HEK293 (cell line): ENCODE results near the gene GNA12.
A peak's percentile ranks its signal among the peaks of the same experiment; 100 is the strongest.

ENCODE experiments used
- CTCF ChIA-PET: fragments of 350-600 bp; formaldehyde crosslinking; extraction: SDS; loops from one replicate; lab custom pipeline; 2021; ENCODE audit warnings: antibody characterized with exemption; lab: Yijun Ruan, JAX
- POLR2A ChIA-PET: fragments of 300-600 bp; formaldehyde crosslinking; extraction: SDS; loops from one replicate; lab custom pipeline; 2020; ENCODE audit warnings: antibody characterized with exemption, inconsistent platforms; lab: Yijun Ruan, JAX
- H3K27ac ChIP-seq: fragments of 200-500 bp; sonication (Bioruptor generic); 2 replicates; pipeline ENCODE4 v1.5.1; 2014; ENCODE audit warnings: low read depth, low read length, control low read depth, inconsistent platforms; ENCODE audit errors: extremely low read depth
- H3K36me3 ChIP-seq, 2 experiments: fragments of 200-500 bp in 1 of 2; sonication (Bioruptor generic) in 1 of 2; 1 replicate in 1 of 2; 2 replicates in 1 of 2; pipeline ENCODE4 v1.5.1; 2014 to 2017; ENCODE audit warnings: inconsistent platforms in 2 of 2, low read length in 2 of 2; ENCODE audit not compliant: control insufficient read depth in 2 of 2, insufficient read depth in 1 of 2
- H3K4me1 ChIP-seq: fragments of 200-500 bp; sonication (Bioruptor generic); 2 replicates; pipeline ENCODE4 v1.5.1; 2014; ENCODE audit warnings: mild to moderate bottlenecking, low read length, inconsistent platforms; ENCODE audit not compliant: control insufficient read depth, insufficient read depth
- H3K4me3 ChIP-seq: 2 replicates; pipeline ENCODE4 v1.5.1; 2011; ENCODE audit warnings: low read depth, mild to moderate bottlenecking, control low read depth, low read length, moderate library complexity
- H3K9me3 ChIP-seq: fragments of 200-500 bp; sonication (Bioruptor generic); 2 replicates; pipeline ENCODE4 v1.5.1; 2014; ENCODE audit warnings: low read depth, low read length, inconsistent platforms; ENCODE audit not compliant: control insufficient read depth, insufficient read depth
- ZBTB17 ChIP-seq: fragments of 450-650 bp; formaldehyde crosslinking; IDR thresholded peaks from 2 replicates; pipeline ENCODE4 v1.5.1; 2016; ENCODE audit warnings: missing biosample characterization, missing genetic modification characterization
- ZIC2 ChIP-seq: fragments of 450-650 bp; formaldehyde crosslinking; IDR thresholded peaks from 2 replicates; pipeline ENCODE4 v1.5.1; 2016; ENCODE audit warnings: missing biosample characterization, missing genetic modification characterization
- ZNF140 ChIP-seq: fragments of 450-650 bp; formaldehyde crosslinking; IDR thresholded peaks from 2 replicates; pipeline ENCODE4 v1.5.1; 2016; ENCODE audit warnings: missing biosample characterization, missing genetic modification characterization
- ZNF175 ChIP-seq: fragments of 450-650 bp; formaldehyde crosslinking; IDR thresholded peaks from 2 replicates; pipeline ENCODE4 v1.5.1; 2016; ENCODE audit warnings: missing biosample characterization, missing genetic modification characterization
- ZNF184 ChIP-seq: fragments of 450-650 bp; IDR thresholded peaks from 2 replicates; pipeline ENCODE4 v1.5.1; 2018; ENCODE audit warnings: missing biosample characterization, mild to moderate bottlenecking, missing genetic modification characterization
- ZNF2 ChIP-seq: fragments of 450-650 bp; formaldehyde crosslinking; IDR thresholded peaks from 2 replicates; pipeline ENCODE4 v1.5.1; 2016; ENCODE audit warnings: missing biosample characterization, missing genetic modification characterization
- ZNF623 ChIP-seq: fragments of 450-650 bp; formaldehyde crosslinking; IDR thresholded peaks from 2 replicates; pipeline ENCODE4 v1.5.1; 2016; ENCODE audit warnings: missing biosample characterization, missing genetic modification characterization
- ZNF654 ChIP-seq: fragments of 450-650 bp; formaldehyde crosslinking; IDR thresholded peaks from 2 replicates; pipeline ENCODE4 v1.5.1; 2016; ENCODE audit warnings: low read depth, missing biosample characterization, missing genetic modification characterization
- ZNF660 ChIP-seq: fragments of 450-650 bp; IDR thresholded peaks from 2 replicates; pipeline ENCODE4 v1.5.1; 2018; ENCODE audit warnings: missing biosample characterization, mild to moderate bottlenecking, missing genetic modification characterization
- TF ChIP-seq, protein P1 (sequence below): fragments of 450-650 bp; formaldehyde crosslinking; IDR thresholded peaks from 2 replicates; pipeline ENCODE4 v1.5.1; 2016; ENCODE audit warnings: missing biosample characterization, missing genetic modification characterization
- TF ChIP-seq, protein P2 (sequence below): fragments of 450-650 bp; formaldehyde crosslinking; IDR thresholded peaks from 2 replicates; pipeline ENCODE4 v1.5.1; 2017; ENCODE audit warnings: missing biosample characterization, mild to moderate bottlenecking, missing genetic modification characterization, moderate library complexity
- TF ChIP-seq, protein P3 (sequence below): fragments of 450-650 bp; formaldehyde crosslinking; IDR thresholded peaks from 2 replicates; pipeline ENCODE4 v1.5.1; 2016; ENCODE audit warnings: missing biosample characterization, missing genetic modification characterization
- TF ChIP-seq, protein P4 (sequence below): IDR thresholded peaks from 2 replicates; pipeline ENCODE4 v1.6.1; 2011; ENCODE audit warnings: mild to moderate bottlenecking, low read depth, low read length, borderline replicate concordance
- TF ChIP-seq, protein P5 (sequence below): fragments of 450-650 bp; formaldehyde crosslinking; IDR thresholded peaks from 2 replicates; pipeline ENCODE4 v1.5.1; 2017; ENCODE audit warnings: missing biosample characterization, missing genetic modification characterization
- TF ChIP-seq, protein P6 (sequence below): fragments of 450-650 bp; formaldehyde crosslinking; IDR thresholded peaks from 2 replicates; pipeline ENCODE4 v1.5.1; 2017; ENCODE audit warnings: missing biosample characterization, missing genetic modification characterization
- TF ChIP-seq, protein P7 (sequence below): fragments of 450-650 bp; formaldehyde crosslinking; IDR thresholded peaks from 2 replicates; pipeline ENCODE4 v1.5.1; 2016; ENCODE audit warnings: missing biosample characterization, missing genetic modification characterization

GNA12 gene

DNA sequence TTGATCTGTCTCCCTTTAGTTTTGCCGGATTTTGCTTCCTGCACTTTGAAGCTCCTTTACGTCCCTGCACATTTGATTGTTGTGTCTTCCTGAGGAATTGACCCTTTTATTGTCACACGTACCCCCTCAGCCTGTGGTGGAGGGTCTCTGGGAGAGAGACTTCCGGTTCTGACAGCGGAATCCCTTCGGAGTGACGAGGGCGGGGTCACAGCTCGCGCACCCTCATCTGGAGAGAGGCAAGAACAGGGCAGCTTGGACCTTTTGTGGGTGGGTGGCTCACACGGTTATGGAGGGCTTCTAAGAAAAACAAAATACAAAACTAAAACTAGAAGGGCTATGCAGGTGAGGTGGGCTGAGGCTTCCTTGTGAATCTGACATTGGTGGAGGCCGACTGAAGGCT lies 130.1 kb downstream of the GNA12 start (continued):
- TF ChIP-seq ZNF184 (tag by site-specific recombination), result no peak
- TF ChIP-seq, protein P1, sequence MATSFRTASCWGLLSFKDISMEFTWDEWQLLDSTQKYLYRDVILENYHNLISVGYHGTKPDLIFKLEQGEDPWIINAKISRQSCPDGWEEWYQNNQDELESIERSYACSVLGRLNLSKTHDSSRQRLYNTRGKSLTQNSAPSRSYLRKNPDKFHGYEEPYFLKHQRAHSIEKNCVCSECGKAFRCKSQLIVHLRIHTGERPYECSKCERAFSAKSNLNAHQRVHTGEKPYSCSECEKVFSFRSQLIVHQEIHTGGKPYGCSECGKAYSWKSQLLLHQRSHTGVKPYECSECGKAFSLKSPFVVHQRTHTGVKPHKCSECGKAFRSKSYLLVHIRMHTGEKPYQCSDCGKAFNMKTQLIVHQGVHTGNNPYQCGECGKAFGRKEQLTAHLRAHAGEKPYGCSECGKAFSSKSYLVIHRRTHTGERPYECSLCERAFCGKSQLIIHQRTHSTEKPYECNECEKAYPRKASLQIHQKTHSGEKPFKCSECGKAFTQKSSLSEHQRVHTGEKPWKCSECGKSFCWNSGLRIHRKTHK, result no peak

DNA sequence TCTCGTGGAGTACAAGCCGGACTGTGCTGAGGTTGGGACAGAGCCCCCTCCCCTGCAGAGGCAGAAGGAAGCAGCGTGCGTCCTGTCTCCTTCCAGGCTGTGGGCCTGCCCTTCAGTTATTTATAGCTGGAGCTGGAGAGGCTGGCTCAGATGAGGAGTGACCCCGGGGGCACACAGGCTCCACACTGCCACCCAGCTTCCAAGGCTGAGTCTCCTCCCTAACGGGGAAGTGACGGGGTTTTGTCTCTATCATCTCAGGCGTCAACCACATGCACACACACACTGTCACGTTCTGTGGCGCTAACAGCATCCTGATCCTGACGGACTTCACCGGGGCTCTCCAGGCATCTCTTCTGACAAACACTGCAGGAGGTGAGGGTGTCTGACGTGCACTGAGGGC lies 130.7 kb downstream of the GNA12 start:
- Histone ChIP-seq H3K9me3 (no peaks in the 10 kb centered on the region), H3K4me3 (no peak overlapping the region), H3K4me1 (peaks cover 3% of the 10 kb centered on the region; the same call in 1 of the 2 replicates), H3K27ac (no peak overlapping the region), H3K36me3 (no peaks in the 10 kb centered on the region)
- ChIA-PET CTCF (interaction anchor here (0.6 to 1.9 kb wide), 7 partner anchors 11 to 262 kb away, joined by 3 to 10 read pairs (median 4); no protein-coding TSS in a partner anchor), POLR2A (no interaction called here)
- no peak for TF ChIP-seq ZNF660 (tag by site-specific recombination)
- TF ChIP-seq, protein P2, sequence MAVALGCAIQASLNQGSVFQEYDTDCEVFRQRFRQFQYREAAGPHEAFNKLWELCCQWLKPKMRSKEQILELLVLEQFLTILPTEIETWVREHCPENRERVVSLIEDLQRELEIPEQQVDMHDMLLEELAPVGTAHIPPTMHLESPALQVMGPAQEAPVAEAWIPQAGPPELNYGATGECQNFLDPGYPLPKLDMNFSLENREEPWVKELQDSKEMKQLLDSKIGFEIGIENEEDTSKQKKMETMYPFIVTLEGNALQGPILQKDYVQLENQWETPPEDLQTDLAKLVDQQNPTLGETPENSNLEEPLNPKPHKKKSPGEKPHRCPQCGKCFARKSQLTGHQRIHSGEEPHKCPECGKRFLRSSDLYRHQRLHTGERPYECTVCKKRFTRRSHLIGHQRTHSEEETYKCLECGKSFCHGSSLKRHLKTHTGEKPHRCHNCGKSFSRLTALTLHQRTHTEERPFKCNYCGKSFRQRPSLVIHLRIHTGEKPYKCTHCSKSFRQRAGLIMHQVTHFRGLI (tag by site-specific recombination), result no peak
- TF ChIP-seq, protein P3, sequence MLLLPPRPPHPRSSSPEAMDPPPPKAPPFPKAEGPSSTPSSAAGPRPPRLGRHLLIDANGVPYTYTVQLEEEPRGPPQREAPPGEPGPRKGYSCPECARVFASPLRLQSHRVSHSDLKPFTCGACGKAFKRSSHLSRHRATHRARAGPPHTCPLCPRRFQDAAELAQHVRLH (tag by site-specific recombination), result no peak
- TF ChIP-seq, protein P4, sequence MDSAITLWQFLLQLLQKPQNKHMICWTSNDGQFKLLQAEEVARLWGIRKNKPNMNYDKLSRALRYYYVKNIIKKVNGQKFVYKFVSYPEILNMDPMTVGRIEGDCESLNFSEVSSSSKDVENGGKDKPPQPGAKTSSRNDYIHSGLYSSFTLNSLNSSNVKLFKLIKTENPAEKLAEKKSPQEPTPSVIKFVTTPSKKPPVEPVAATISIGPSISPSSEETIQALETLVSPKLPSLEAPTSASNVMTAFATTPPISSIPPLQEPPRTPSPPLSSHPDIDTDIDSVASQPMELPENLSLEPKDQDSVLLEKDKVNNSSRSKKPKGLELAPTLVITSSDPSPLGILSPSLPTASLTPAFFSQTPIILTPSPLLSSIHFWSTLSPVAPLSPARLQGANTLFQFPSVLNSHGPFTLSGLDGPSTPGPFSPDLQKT, result no peak
- TF ChIP-seq ZNF2, result no peak
- no peak for TF ChIP-seq ZNF654 (tag by site-specific recombination)
- TF ChIP-seq ZNF623 (tag by site-specific recombination), result no peak
- TF ChIP-seq ZNF175 (tag by site-specific recombination), result no peak
- TF ChIP-seq, protein P5, sequence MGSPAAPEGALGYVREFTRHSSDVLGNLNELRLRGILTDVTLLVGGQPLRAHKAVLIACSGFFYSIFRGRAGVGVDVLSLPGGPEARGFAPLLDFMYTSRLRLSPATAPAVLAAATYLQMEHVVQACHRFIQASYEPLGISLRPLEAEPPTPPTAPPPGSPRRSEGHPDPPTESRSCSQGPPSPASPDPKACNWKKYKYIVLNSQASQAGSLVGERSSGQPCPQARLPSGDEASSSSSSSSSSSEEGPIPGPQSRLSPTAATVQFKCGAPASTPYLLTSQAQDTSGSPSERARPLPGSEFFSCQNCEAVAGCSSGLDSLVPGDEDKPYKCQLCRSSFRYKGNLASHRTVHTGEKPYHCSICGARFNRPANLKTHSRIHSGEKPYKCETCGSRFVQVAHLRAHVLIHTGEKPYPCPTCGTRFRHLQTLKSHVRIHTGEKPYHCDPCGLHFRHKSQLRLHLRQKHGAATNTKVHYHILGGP (tag by site-specific recombination), result no peak
- TF ChIP-seq, protein P6, sequence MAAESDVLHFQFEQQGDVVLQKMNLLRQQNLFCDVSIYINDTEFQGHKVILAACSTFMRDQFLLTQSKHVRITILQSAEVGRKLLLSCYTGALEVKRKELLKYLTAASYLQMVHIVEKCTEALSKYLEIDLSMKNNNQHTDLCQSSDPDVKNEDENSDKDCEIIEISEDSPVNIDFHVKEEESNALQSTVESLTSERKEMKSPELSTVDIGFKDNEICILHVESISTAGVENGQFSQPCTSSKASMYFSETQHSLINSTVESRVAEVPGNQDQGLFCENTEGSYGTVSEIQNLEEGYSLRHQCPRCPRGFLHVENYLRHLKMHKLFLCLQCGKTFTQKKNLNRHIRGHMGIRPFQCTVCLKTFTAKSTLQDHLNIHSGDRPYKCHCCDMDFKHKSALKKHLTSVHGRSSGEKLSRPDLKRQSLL (tag by site-specific recombination), result peak; percentile 55; the same call in 1 of the 2 replicates
- TF ChIP-seq ZNF140, result no peak
- TF ChIP-seq ZBTB17 (tag by site-specific recombination), result no peak
- 0 out of 2 replicates have a peak, but pooled peaks have one; percentile 13 for TF ChIP-seq ZIC2
- TF ChIP-seq, protein P7, sequence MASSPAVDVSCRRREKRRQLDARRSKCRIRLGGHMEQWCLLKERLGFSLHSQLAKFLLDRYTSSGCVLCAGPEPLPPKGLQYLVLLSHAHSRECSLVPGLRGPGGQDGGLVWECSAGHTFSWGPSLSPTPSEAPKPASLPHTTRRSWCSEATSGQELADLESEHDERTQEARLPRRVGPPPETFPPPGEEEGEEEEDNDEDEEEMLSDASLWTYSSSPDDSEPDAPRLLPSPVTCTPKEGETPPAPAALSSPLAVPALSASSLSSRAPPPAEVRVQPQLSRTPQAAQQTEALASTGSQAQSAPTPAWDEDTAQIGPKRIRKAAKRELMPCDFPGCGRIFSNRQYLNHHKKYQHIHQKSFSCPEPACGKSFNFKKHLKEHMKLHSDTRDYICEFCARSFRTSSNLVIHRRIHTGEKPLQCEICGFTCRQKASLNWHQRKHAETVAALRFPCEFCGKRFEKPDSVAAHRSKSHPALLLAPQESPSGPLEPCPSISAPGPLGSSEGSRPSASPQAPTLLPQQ (tag by site-specific recombination), result no peak
